Ishikawa (cell line): ENCODE measurements around the gene SMARCC1.

Experiments
- CEBPB ChIP-seq: IDR thresholded peaks from 2 replicates; pipeline ENCODE4 v1.6.1; 2012
- CREB1 ChIP-seq: IDR thresholded peaks from 2 replicates; pipeline ENCODE4 v1.6.1; 2012; ENCODE audit warnings: low read depth
- FOXM1 ChIP-seq: IDR thresholded peaks from 2 replicates; pipeline ENCODE4 v1.6.1; 2012; ENCODE audit warnings: low read depth, borderline replicate concordance
- NFIC ChIP-seq: IDR thresholded peaks from 2 replicates; pipeline ENCODE4 v1.6.1; 2012
- RAD21 ChIP-seq: IDR thresholded peaks from 2 replicates; pipeline ENCODE4 v1.6.1; 2012; ENCODE audit warnings: low read depth
- REST ChIP-seq: IDR thresholded peaks from 2 replicates; pipeline ENCODE4 v1.6.1; 2012; ENCODE audit warnings: low read depth, mild to moderate bottlenecking
- TAF1 ChIP-seq: IDR thresholded peaks from 2 replicates; pipeline ENCODE4 v1.6.1; 2012; ENCODE audit warnings: low read depth, mild to moderate bottlenecking
- TCF12 ChIP-seq: IDR thresholded peaks from 2 replicates; pipeline ENCODE4 v1.6.1; 2012; ENCODE audit warnings: low read depth
- TEAD4 ChIP-seq: IDR thresholded peaks from 2 replicates; pipeline ENCODE4 v1.6.1; 2012
- YY1 ChIP-seq: IDR thresholded peaks from 2 replicates; pipeline ENCODE4 v1.6.1; 2012; ENCODE audit warnings: low read depth
- ZBTB7A ChIP-seq: IDR thresholded peaks from 2 replicates; pipeline ENCODE4 v1.6.1; 2012; ENCODE audit warnings: low read depth

- TF ChIP-seq FOXM1 = no peak
- no peak for TF ChIP-seq CEBPB
- no peak for TF ChIP-seq YY1
- no peak for TF ChIP-seq RAD21
- TF ChIP-seq TCF12 = no peak
- no peak for TF ChIP-seq TAF1
- no peak for TF ChIP-seq CREB1
- TF ChIP-seq NFIC = no peak
- no peak for TF ChIP-seq REST
- TF ChIP-seq TEAD4 = no peak
- no peak for TF ChIP-seq ZBTB7A
Observed at GRCh38 chr3:47614788-47615187, 166.9 kb downstream of the SMARCC1 start.
